ENCODE results near the gene CENPQ. TPM values are rescaled to one million over a fixed set of nuclear protein-coding genes. Genes with fewer than 3 reads are reported as not detected.

CENPQ gene
- total RNA-seq, 1 experiment from 2014 or later, result 11.7 TPM

DNA sequence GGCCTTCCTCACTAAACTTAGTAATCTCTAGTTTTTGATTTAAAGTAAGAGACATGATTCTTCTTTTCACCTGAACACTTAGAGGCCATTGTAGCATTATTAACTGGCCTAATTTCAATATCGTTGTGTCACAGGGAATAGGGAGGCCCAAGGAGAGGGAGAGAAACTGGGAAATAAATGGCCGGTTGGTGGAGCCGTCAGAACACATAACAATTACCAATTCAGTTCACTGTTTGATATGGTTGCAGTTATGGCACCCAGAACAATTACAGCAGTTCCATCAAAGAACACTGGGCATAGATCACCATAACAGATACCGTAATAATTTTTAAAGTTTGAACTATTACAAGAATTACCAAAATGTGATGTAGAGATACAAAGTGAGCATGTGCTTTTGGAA lies 27.5 kb downstream of the CENPQ start:
- no peak overlapping the region for H3K27ac ChIP-seq (ENCODE audit: low read depth, low read length, poor library complexity, severe bottlenecking)
- H3K36me3 ChIP-seq (ENCODE audit: insufficient read depth, low read length, poor library complexity, severe bottlenecking), result peaks cover 28% of the 10 kb centered on the region
- BruUV-seq (replicated peaks), result no TSS peak
- ChIA-PET POLR2A (ENCODE audit: low non-redundant PET) (no interaction called here), CTCF (no interaction called here)
- H3K4me3 ChIP-seq (ENCODE audit: low read depth, low read length, poor library complexity, severe bottlenecking), result no peak overlapping the region
- H3K9me3 ChIP-seq (ENCODE audit: low read depth, low read length, poor library complexity, severe bottlenecking), result no peaks in the 10 kb centered on the region
- no peaks in the 10 kb centered on the region for H3K4me1 ChIP-seq (ENCODE audit: insufficient read depth, low read length, poor library complexity, severe bottlenecking)
- no peak for DNase-seq (ENCODE audit: low spot score)
- intact Hi-C loops (cut with micrococcal nuclease; ENCODE audit: unreplicated experiment), result no loop called here
- TF ChIP-seq, protein P1, sequence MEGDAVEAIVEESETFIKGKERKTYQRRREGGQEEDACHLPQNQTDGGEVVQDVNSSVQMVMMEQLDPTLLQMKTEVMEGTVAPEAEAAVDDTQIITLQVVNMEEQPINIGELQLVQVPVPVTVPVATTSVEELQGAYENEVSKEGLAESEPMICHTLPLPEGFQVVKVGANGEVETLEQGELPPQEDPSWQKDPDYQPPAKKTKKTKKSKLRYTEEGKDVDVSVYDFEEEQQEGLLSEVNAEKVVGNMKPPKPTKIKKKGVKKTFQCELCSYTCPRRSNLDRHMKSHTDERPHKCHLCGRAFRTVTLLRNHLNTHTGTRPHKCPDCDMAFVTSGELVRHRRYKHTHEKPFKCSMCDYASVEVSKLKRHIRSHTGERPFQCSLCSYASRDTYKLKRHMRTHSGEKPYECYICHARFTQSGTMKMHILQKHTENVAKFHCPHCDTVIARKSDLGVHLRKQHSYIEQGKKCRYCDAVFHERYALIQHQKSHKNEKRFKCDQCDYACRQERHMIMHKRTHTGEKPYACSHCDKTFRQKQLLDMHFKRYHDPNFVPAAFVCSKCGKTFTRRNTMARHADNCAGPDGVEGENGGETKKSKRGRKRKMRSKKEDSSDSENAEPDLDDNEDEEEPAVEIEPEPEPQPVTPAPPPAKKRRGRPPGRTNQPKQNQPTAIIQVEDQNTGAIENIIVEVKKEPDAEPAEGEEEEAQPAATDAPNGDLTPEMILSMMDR (conservative IDR thresholded peaks at IDR 0.05; ENCODE audit: low read depth, low read length), result no peak
- no peak for TF ChIP-seq EZH2 (IDR thresholded peaks at IDR 0.05; ENCODE audit: borderline replicate concordance, low read depth, low read length, poor library complexity, severe bottlenecking)
- H3K27me3 ChIP-seq (replicated peaks; ENCODE audit: insufficient read depth, low read depth, low read length, poor library complexity), result no peaks in the 10 kb centered on the region

DNA sequence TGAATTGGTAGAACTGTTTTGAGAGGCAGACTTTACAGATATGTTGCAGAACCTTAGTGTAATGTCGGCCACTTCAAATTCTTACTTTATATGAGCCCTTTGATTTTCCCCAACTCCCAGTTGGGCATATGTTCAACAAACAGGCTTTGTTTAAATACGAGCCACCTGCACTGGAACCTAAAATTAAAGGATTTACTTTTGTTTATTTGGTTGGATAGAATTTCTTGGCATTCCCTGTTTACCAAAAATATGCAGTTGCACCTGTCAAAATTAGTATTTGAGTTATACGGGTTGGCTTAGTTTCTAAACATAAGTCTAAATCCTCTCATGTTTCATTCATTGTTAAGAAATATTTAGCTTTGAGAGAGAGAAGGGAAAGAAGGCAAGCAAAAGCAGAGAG lies 34.1 kb downstream of the CENPQ start:
- no peaks in the 10 kb centered on the region for H3K27me3 ChIP-seq (replicated peaks; ENCODE audit: insufficient read depth, low read depth, low read length, poor library complexity)
- peaks cover 7% of the 10 kb centered on the region for H3K36me3 ChIP-seq (ENCODE audit: insufficient read depth, low read length, poor library complexity, severe bottlenecking)
- ChIA-PET CTCF (interaction anchor here (0.5 kb wide), 1 partner anchor 124 kb away, joined by 4 read pairs; no protein-coding TSS in a partner anchor), POLR2A (ENCODE audit: low non-redundant PET) (no interaction called here)
- no peak overlapping the region for H3K27ac ChIP-seq (ENCODE audit: low read depth, low read length, poor library complexity, severe bottlenecking)
- H3K4me3 ChIP-seq (ENCODE audit: low read depth, low read length, poor library complexity, severe bottlenecking), result no peak overlapping the region
- BruUV-seq (replicated peaks), result no TSS peak
- TF ChIP-seq EZH2 (IDR thresholded peaks at IDR 0.05; ENCODE audit: borderline replicate concordance, low read depth, low read length, poor library complexity, severe bottlenecking), result no peak
- TF ChIP-seq, protein P1 (conservative IDR thresholded peaks at IDR 0.05; ENCODE audit: low read depth, low read length), result no peak
- intact Hi-C loops (cut with micrococcal nuclease; ENCODE audit: unreplicated experiment), result no loop called here
- DNase-seq (ENCODE audit: low spot score), result no peak
- H3K9me3 ChIP-seq (ENCODE audit: low read depth, low read length, poor library complexity, severe bottlenecking), result no peaks in the 10 kb centered on the region
- no peaks in the 10 kb centered on the region for H3K4me1 ChIP-seq (ENCODE audit: insufficient read depth, low read length, poor library complexity, severe bottlenecking)

DNA sequence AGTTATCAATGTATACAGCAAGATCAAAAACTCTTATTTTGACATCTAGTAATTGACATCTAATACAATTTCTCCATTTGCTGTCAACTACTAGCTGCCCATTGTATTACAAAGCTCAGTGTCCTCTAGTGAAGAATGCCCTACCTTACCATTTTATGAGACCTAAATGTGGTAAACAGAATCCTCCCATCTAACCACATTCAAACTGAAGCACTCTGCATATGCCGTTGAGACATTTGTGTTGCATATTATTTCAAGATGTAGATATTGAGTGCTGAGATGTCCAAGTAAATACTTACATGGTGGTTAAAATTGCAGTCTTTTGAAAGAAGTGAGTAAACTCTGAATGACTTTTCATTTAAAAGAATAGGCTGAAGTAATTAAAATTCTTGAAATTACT lies 36.0 kb downstream of the CENPQ start:
- no peaks in the 10 kb centered on the region for H3K4me1 ChIP-seq (ENCODE audit: insufficient read depth, low read length, poor library complexity, severe bottlenecking)

More for the DNA sequence above, 36.0 kb downstream of the CENPQ start:
- ChIA-PET CTCF (no interaction called here), POLR2A (ENCODE audit: low non-redundant PET) (no interaction called here)
- H3K27ac ChIP-seq (ENCODE audit: low read depth, low read length, poor library complexity, severe bottlenecking), result no peak overlapping the region
- no peaks in the 10 kb centered on the region for H3K27me3 ChIP-seq (replicated peaks; ENCODE audit: insufficient read depth, low read depth, low read length, poor library complexity)
- H3K36me3 ChIP-seq (ENCODE audit: insufficient read depth, low read length, poor library complexity, severe bottlenecking), result no peaks in the 10 kb centered on the region
- no peak overlapping the region for H3K4me3 ChIP-seq (ENCODE audit: low read depth, low read length, poor library complexity, severe bottlenecking)
- TF ChIP-seq EZH2 (IDR thresholded peaks at IDR 0.05; ENCODE audit: borderline replicate concordance, low read depth, low read length, poor library complexity, severe bottlenecking), result no peak
- TF ChIP-seq, protein P1 (conservative IDR thresholded peaks at IDR 0.05; ENCODE audit: low read depth, low read length), result no peak
- no TSS peak for BruUV-seq (replicated peaks)
- no peak for DNase-seq (ENCODE audit: low spot score)
- no peaks in the 10 kb centered on the region for H3K9me3 ChIP-seq (ENCODE audit: low read depth, low read length, poor library complexity, severe bottlenecking)
- intact Hi-C loops (cut with micrococcal nuclease; ENCODE audit: unreplicated experiment), result no loop called here

All from A673 (cell line).